Glomerular visceral epithelial cell (primary cell): ENCODE data around the gene COMMD3.

Experiments used
- DNase-seq: peaks from one replicate; pipeline ENCODE4 v3.0.0-alpha.2; 2016; ENCODE audit errors: extremely low spot score

The COMMD3 gene

GRCh38 chr10:22366771-22367170 lies 50.6 kb downstream of the COMMD3 start:
- no peak for DNase-seq

GRCh38 chr10:22367471-22367870 lies 51.3 kb downstream of the COMMD3 start:
- no peak for DNase-seq

GRCh38 chr10:22368402-22368801 lies 52.2 kb downstream of the COMMD3 start:
- DNase-seq: no peak

- DNase-seq: no peak
Measured at GRCh38 chr10:22368981-22369380, 52.8 kb downstream of the COMMD3 start.

- DNase-seq: no peak
Measured at GRCh38 chr10:22369434-22370072, 53.4 kb downstream of the COMMD3 start.
